H1 (cell line): ENCODE results near the gene OR1J4. TPM values are rescaled to one million over a fixed set of nuclear protein-coding genes. Genes with fewer than 3 reads are reported as not detected.

Experiments
- CTCF ChIA-PET: fragments of 300-600 bp; sonication (Branson Sonifier 250); formaldehyde crosslinking; loops from one replicate; lab custom pipeline; 2021; ENCODE audit not compliant: partially characterized antibody; lab: Charles Lee
- POLR2A ChIA-PET: fragments of 300-600 bp; sonication (Branson Sonifier 250); formaldehyde crosslinking; loops from one replicate; lab custom pipeline; 2021; ENCODE audit warnings: inconsistent platforms; ENCODE audit not compliant: partially characterized antibody; lab: Charles Lee
- DNase-seq, 2 experiments: peaks; one replicate each; pipeline versions ENCODE4 v3.0.0 to v3.0.0-alpha.2; 2010 to 2022; ENCODE audit warnings: low spot score in 2 of 2, low read depth in 1 of 2, mixed read lengths in 1 of 2
- FAIRE-seq: peaks from 2 replicates; lab custom pipeline; 2011; peaks lifted over from hg19 to GRCh38; lab: Jason Lieb, UNC
- H2AFZ ChIP-seq: 2 replicates; pipeline ENCODE4 v1.8.1; 2012; ENCODE audit warnings: low read length, inconsistent platforms
- H2AK5ac ChIP-seq: 2 replicates; pipeline ENCODE4 v1.6.1; 2013; ENCODE audit warnings: low read depth, low read length
- H2BK120ac ChIP-seq: replicated peaks from 2 replicates; pipeline ENCODE3; 2013; ENCODE audit warnings: low read depth, low read length, inconsistent platforms
- H2BK12ac ChIP-seq: 2 replicates; pipeline ENCODE4 v1.6.1; 2013; ENCODE audit warnings: low read depth, low read length
- H2BK15ac ChIP-seq: 2 replicates; pipeline ENCODE4 v1.6.1; 2013; ENCODE audit warnings: low read length
- H2BK20ac ChIP-seq: 2 replicates; pipeline ENCODE4 v1.6.1; 2013; ENCODE audit warnings: low read length
- H2BK5ac ChIP-seq: 2 replicates; pipeline ENCODE4 v1.6.1; 2013; ENCODE audit warnings: low read depth, low read length
- H3K14ac ChIP-seq: 2 replicates; pipeline ENCODE4 v1.6.1; 2013; ENCODE audit warnings: inconsistent platforms; ENCODE audit not compliant: insufficient read length
- H3K18ac ChIP-seq: 2 replicates; pipeline ENCODE4 v1.6.1; 2013; ENCODE audit warnings: low read length; ENCODE audit errors: extremely low read depth
- H3K23ac ChIP-seq: 2 replicates; pipeline ENCODE4 v1.6.1; 2013; ENCODE audit warnings: inconsistent platforms; ENCODE audit not compliant: insufficient read length
- H3K23me2 ChIP-seq: 2 replicates; pipeline ENCODE4 v1.6.1; 2013; ENCODE audit warnings: low read depth, low read length
- H3K27ac ChIP-seq: 2 replicates; pipeline ENCODE4 v1.6.1; 2011; ENCODE audit warnings: low read depth, low read length, inconsistent platforms
- H3K27me3 ChIP-seq, 4 experiments: replicated peaks in 1 of 4; 1 replicate in 1 of 4; 2 replicates in 3 of 4; pipeline versions ENCODE4 v1.6.1 to v1.8.1; 2011 to 2013; ENCODE audit warnings: low read length in 3 of 4, mild to moderate bottlenecking in 3 of 4, inconsistent platforms in 2 of 4, mixed read lengths in 2 of 4, moderate library complexity in 1 of 4; ENCODE audit not compliant: control insufficient read depth in 3 of 4, insufficient read depth in 3 of 4; ENCODE audit errors: extremely low read depth in 1 of 4
- H3K36me3 ChIP-seq, 4 experiments: 2 replicates each; pipeline versions ENCODE4 v1.6.1 to v1.8.1; 2011 to 2013; ENCODE audit warnings: mild to moderate bottlenecking in 4 of 4, low read length in 3 of 4, moderate library complexity in 2 of 4, control low read depth in 1 of 4, inconsistent platforms in 1 of 4; ENCODE audit not compliant: insufficient read depth in 4 of 4, control insufficient read depth in 2 of 4
- H3K4ac ChIP-seq: replicated peaks from 2 replicates; pipeline ENCODE3; 2013; ENCODE audit warnings: low read length, low read depth, mixed read lengths, inconsistent platforms; ENCODE audit not compliant: insufficient read length
- H3K4me1 ChIP-seq, 4 experiments: replicated peaks in 1 of 4; 1 replicate in 1 of 4; 2 replicates in 3 of 4; pipeline versions ENCODE4 v1.6.1 to v1.8.1; 2011 to 2013; ENCODE audit warnings: low read length in 3 of 4, inconsistent platforms in 2 of 4, mixed read lengths in 1 of 4; ENCODE audit not compliant: insufficient read depth in 4 of 4, control insufficient read depth in 3 of 4
- H3K4me2 ChIP-seq, 2 experiments: 2 replicates each; pipeline versions ENCODE4 v1.6.1 to v1.8.1; 2011 to 2013; ENCODE audit warnings: low read depth in 2 of 2, low read length in 2 of 2, control low read depth in 1 of 2, inconsistent platforms in 1 of 2, mild to moderate bottlenecking in 1 of 2; ENCODE audit not compliant: insufficient read depth in 1 of 2
- H3K4me3 ChIP-seq, 4 experiments: fragments of 200-600, 300-600 bp in 1 of 4; sonication (generic), shearing (Covaris generic), sonication (Bioruptor Twin) in 1 of 4; 2 replicates each; pipeline versions ENCODE4 v1.5.1 to v1.8.1; 2011 to 2016; ENCODE audit warnings: low read length in 4 of 4, low read depth in 3 of 4, control low read depth in 2 of 4, inconsistent platforms in 2 of 4, mild to moderate bottlenecking in 2 of 4, mixed read lengths in 1 of 4, moderate library complexity in 1 of 4; ENCODE audit not compliant: insufficient read depth in 2 of 4; ENCODE audit errors: extremely low read depth in 1 of 4
- H3K56ac ChIP-seq: replicated peaks from 2 replicates; pipeline ENCODE3; 2013; ENCODE audit warnings: low read depth, mild to moderate bottlenecking, mixed read lengths, low read length, inconsistent platforms; ENCODE audit not compliant: insufficient read length
- H3K79me1 ChIP-seq: 2 replicates; pipeline ENCODE4 v1.6.1; 2013; ENCODE audit warnings: low read depth, low read length, control low read depth
- H3K79me2 ChIP-seq, 2 experiments: 2 replicates each; pipeline versions ENCODE4 v1.6.1 to v1.8.1; 2012 to 2013; ENCODE audit warnings: low read length in 2 of 2, mild to moderate bottlenecking in 2 of 2, inconsistent platforms in 1 of 2; ENCODE audit not compliant: insufficient read depth in 2 of 2, control insufficient read depth in 1 of 2
- H3K9ac ChIP-seq, 4 experiments: replicated peaks in 1 of 4; 1 replicate in 1 of 4; 2 replicates in 3 of 4; pipeline versions ENCODE4 v1.6.1 to v1.8.1; 2011 to 2013; ENCODE audit warnings: low read depth in 3 of 4, low read length in 3 of 4, control low read depth in 2 of 4, mild to moderate bottlenecking in 2 of 4, moderate library complexity in 2 of 4, inconsistent platforms in 1 of 4; ENCODE audit errors: extremely low read depth in 1 of 4
- H3K9me3 ChIP-seq, 2 experiments: 2 replicates each; pipeline versions ENCODE4 v1.6.1 to v1.8.1; 2012 to 2013; ENCODE audit warnings: mild to moderate bottlenecking in 2 of 2, moderate library complexity in 2 of 2, control low read depth in 1 of 2, inconsistent platforms in 1 of 2, low read depth in 1 of 2, low read length in 1 of 2, mixed read lengths in 1 of 2; ENCODE audit not compliant: insufficient read depth in 2 of 2
- H4K20me1 ChIP-seq, 2 experiments: replicated peaks in 1 of 2; 2 replicates each; pipeline versions ENCODE3 to v1.8.1; 2011 to 2013; ENCODE audit warnings: inconsistent platforms in 2 of 2, low read length in 2 of 2, mild to moderate bottlenecking in 1 of 2; ENCODE audit not compliant: insufficient read depth in 2 of 2, control insufficient read depth in 1 of 2
- H4K5ac ChIP-seq: 2 replicates; pipeline ENCODE4 v1.6.1; 2013; ENCODE audit warnings: low read length, low read depth, mixed read lengths, inconsistent platforms; ENCODE audit not compliant: insufficient read length
- H4K8ac ChIP-seq: 2 replicates; pipeline ENCODE4 v1.8.0; 2013; ENCODE audit warnings: mild to moderate bottlenecking, moderate library complexity, low read length, inconsistent platforms; ENCODE audit not compliant: insufficient read depth; ENCODE audit errors: extremely low read depth
- H4K91ac ChIP-seq: replicated peaks from 2 replicates; pipeline ENCODE3; 2013; ENCODE audit warnings: low read length, mixed read lengths, inconsistent platforms; ENCODE audit not compliant: insufficient read length
- EGR1 ChIP-seq: IDR thresholded peaks from 2 replicates; pipeline ENCODE4 v1.6.1; 2011; ENCODE audit warnings: low read depth, low read length, borderline replicate concordance
- GTF2F1 ChIP-seq: IDR thresholded peaks from 2 replicates; pipeline ENCODE4 v1.6.1; 2012; ENCODE audit warnings: low read depth, low read length, improper control_type of control experiment, borderline replicate concordance
- TEAD4 ChIP-seq: IDR thresholded peaks from 2 replicates; pipeline ENCODE4 v1.6.1; 2012; ENCODE audit warnings: low read depth, low read length, inconsistent platforms, mixed read lengths
- WGBS, 2 experiments: shearing (Covaris generic) in 1 of 2; methylation state at CpG; one replicate each; pipeline versions ENCODE4 v1.1.6 to v1.1.7; 2013 to 2015; ENCODE audit warnings: low lambda C conversion rate in 2 of 2, mixed read lengths in 2 of 2, inconsistent platforms in 1 of 2, low coverage in 1 of 2, missing lambda C conversion rate in 1 of 2; ENCODE audit not compliant: insufficient replicate concordance in 2 of 2, insufficient coverage in 1 of 2, insufficient read length in 1 of 2; ENCODE audit errors: extremely low coverage in 1 of 2, missing lambda C conversion rate in 1 of 2; 5-methylcytosine and 5-hydroxymethylcytosine counted together
- long read RNA-seq, 2 experiments: library from RNA in 1 of 2; library from capped mRNA in 1 of 2; stranded (forward); transcript quantifications; one replicate each; pipeline ENCODE4 v2.0.0, GENCODE V29; 2021; ENCODE audit warnings: inconsistent platforms in 1 of 2
- polyA minus RNA-seq, 3 experiments: library from RNA; depleted of rRNA, polyadenylated mRNA; stranded (reverse); fragments of >200 nt; gene quantifications; 1 replicate in 2 of 3; 2 replicates in 1 of 3; pipeline ENCODE4 v1.2.3, GENCODE V29; 2011
- polyA plus RNA-seq, 7 experiments: library from polyadenylated mRNA; depleted of rRNA in 3 of 7; stranded (reverse) in 5 of 7; unstranded in 2 of 7; fragments of >200 nt in 5 of 7; fragments of 200-250 nt in 2 of 7; gene quantifications; 1 replicate in 5 of 7; 2 replicates in 1 of 7; 4 replicates in 1 of 7; pipeline versions ENCODE4 v1.2.1 to v1.2.3, GENCODE V29; 2011 to 2013; ENCODE audit warnings: missing spikeins in 2 of 7, mixed read lengths in 2 of 7
- total RNA-seq: library from RNA; stranded (reverse); fragmentation: NEBNext Ultra II Directional; extraction: Animal tissue kit (Norgen Biotek cat#: 25700); gene quantifications from 2 replicates; pipeline ENCODE4 v1.2.1, GENCODE V29; 2021

OR1J4 gene, protein sequence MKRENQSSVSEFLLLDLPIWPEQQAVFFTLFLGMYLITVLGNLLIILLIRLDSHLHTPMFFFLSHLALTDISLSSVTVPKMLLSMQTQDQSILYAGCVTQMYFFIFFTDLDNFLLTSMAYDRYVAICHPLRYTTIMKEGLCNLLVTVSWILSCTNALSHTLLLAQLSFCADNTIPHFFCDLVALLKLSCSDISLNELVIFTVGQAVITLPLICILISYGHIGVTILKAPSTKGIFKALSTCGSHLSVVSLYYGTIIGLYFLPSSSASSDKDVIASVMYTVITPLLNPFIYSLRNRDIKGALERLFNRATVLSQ
- not detected in 2 replicates for total RNA-seq
- not detected in 2 replicates for polyA plus RNA-seq (2011; rRNA removed)
- not detected for polyA plus RNA-seq (2011; cell fraction: cytosol; rRNA removed)
- polyA plus RNA-seq (2011; cell fraction: nucleus; rRNA removed) = not detected
- not detected in 4 replicates for polyA plus RNA-seq (2012, experiment 1 of 2)
- polyA plus RNA-seq (2012, experiment 2 of 2) = not detected
- polyA plus RNA-seq (2013, experiment 1 of 2) = not detected
- not detected for polyA plus RNA-seq (2013, experiment 2 of 2)
- polyA minus RNA-seq (2011; rRNA and poly(A)+ RNA removed) = not detected in 2 replicates
- not detected for polyA minus RNA-seq (2011; cell fraction: cytosol; rRNA and poly(A)+ RNA removed)
- not detected for polyA minus RNA-seq (2011; cell fraction: nucleus; rRNA and poly(A)+ RNA removed)
- long read RNA-seq, experiment 1 = 0 reads
- long read RNA-seq, experiment 2 = 0 reads

- Histone ChIP-seq H3K79me1 (no peaks in the 10 kb centered on the region), H2BK12ac (no peak within 1 kb of the TSS), H3K23ac (no peak within 1 kb of the TSS), H2BK120ac (no peak within 1 kb of the TSS), H3K4me3 (no peak within 1 kb of the TSS), H4K91ac (no peak within 1 kb of the TSS), H4K5ac (no peak within 1 kb of the TSS), H2BK20ac (no peak within 1 kb of the TSS), H3K56ac (no peak within 1 kb of the TSS), H3K9me3 (peaks cover 64 to 78% of the 10 kb centered on the region in 2 experiments), H3K4me1 (no peaks in the 10 kb centered on the region), H3K9ac (no peak within 1 kb of the TSS), H2BK15ac (no peak within 1 kb of the TSS), H3K14ac (no peak within 1 kb of the TSS), H3K36me3 (no peaks in the 10 kb centered on the region; a peak in 2 of 8 replicates), H3K27me3 (no peaks in the 10 kb centered on the region), H3K4ac (no peak within 1 kb of the TSS), H2BK5ac (no peak within 1 kb of the TSS), H3K27ac (no peak within 1 kb of the TSS), H3K4me2 (no peak within 1 kb of the TSS), H3K23me2 (no peaks in the 10 kb centered on the region; the same call in 1 of the 2 replicates), H2AFZ (no peak within 1 kb of the TSS), H4K8ac (no peak within 1 kb of the TSS), H3K18ac (no peak within 1 kb of the TSS), H4K20me1 (no peaks in the 10 kb centered on the region), H2AK5ac (no peak within 1 kb of the TSS), H3K79me2 (no peaks in the 10 kb centered on the region)
- ChIA-PET CTCF (no interaction called here), POLR2A (no interaction called here)
- FAIRE-seq (no peak), DNase-seq (no peak)
- 64% methylated on average over 4 of the region's 4 CpGs; no CpG with 5 or more reads in 1 of the 2 experiments for WGBS, 2 experiments
- TF ChIP-seq EGR1 (no peak), TEAD4 (no peak), GTF2F1 (no peak)
These were observed at the start of gene OR1J4 for GRCh38 chr9:122518841-122519240. Gene OR1J4, plus strand, starts transcription at chr9:122519141. Its CDS starts 0 bp downstream, at chr9:122519141.
